HAP-1 (cell line): ENCODE measurements around the gene GALNT12.

ENCODE experiments used
- DNase-seq, 2 experiments: peaks; one replicate each; pipeline ENCODE4 v3.0.0-alpha.2; 2016 to 2020; ENCODE audit warnings: low spot score in 2 of 2
- H3K27me3 ChIP-seq: fragments of 250-450 bp; sonication (Bioruptor Pico); 2 replicates; pipeline ENCODE4 v1.5.1; 2020; ENCODE audit warnings: low read depth, mild to moderate bottlenecking, moderate library complexity
- H3K36me3 ChIP-seq: fragments of 250-450 bp; sonication (Bioruptor Pico); replicated peaks from 2 replicates; pipeline ENCODE4 v1.5.1; 2020; ENCODE audit warnings: mild to moderate bottlenecking
- H3K4me1 ChIP-seq: fragments of 250-450 bp; sonication (Bioruptor Pico); 2 replicates; pipeline ENCODE4 v1.5.1; 2020; ENCODE audit warnings: mild to moderate bottlenecking
- H3K4me3 ChIP-seq: fragments of 250-450 bp; sonication (Bioruptor Pico); 2 replicates; pipeline ENCODE4 v1.5.1; 2020; ENCODE audit warnings: mild to moderate bottlenecking, moderate library complexity
- H3K9me3 ChIP-seq: fragments of 250-450 bp; sonication (Bioruptor Pico); 2 replicates; pipeline ENCODE4 v1.5.1; 2020; ENCODE audit warnings: mild to moderate bottlenecking, moderate library complexity
- in situ Hi-C: fragments of 300-500 bp; cut with MboI; formaldehyde crosslinking; loops from 3 replicates; pipeline ENCODE4 v1.14.3; 2020; ENCODE audit warnings: low sequenced_read_pairs, inconsistent platforms, mixed read lengths

GALNT12 gene

DNA sequence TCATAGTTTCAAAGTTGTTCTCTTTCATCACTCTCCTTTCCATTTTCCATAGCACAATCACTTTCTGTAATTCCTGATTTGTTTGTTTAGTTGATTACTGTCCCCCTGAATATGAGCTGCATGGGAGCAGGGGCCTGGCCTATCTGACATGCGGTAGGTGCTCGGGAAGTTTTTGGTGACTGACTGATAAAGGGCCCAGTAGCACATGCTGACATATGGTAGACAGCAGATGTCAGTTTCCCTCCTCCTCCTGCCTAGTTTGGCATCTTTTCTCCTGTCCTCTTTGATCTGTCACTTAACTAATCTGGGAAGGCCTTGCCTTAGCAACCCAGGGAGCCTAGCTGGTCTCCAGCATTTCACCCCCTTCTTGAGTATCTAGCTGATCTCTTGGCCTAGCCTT lies 14.4 kb downstream of the GALNT12 start:
- Histone ChIP-seq H3K36me3 (no peaks in the 10 kb centered on the region), H3K4me1 (no peaks in the 10 kb centered on the region), H3K4me3 (no peak overlapping the region), H3K27me3 (no peaks in the 10 kb centered on the region), H3K9me3 (no peaks in the 10 kb centered on the region)
- in situ Hi-C loops: no loop called here
- DNase-seq: no peak

DNA sequence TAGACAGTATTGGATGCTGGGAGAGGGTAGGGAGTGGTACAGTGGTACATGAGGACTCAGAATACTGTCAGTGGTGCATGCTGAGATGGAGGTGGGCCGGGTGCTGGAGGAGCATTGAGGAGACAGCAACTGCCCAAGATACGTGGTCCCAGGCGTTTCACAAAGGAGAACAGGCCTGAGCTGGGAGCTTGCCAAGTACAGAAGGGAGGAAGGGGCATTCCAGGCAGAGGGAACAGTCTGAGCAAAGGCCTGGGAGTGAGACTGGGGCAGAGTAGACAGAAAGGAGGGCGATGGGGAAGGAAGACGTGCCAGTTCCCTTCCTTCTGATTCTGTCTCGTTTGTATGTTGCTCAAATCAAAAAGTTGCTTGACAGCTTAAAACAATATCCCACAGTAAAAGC lies 15.2 kb downstream of the GALNT12 start:
- no peaks in the 10 kb centered on the region for H3K9me3 ChIP-seq
- H3K36me3 ChIP-seq: no peaks in the 10 kb centered on the region
- H3K4me1 ChIP-seq: no peaks in the 10 kb centered on the region

DNA sequence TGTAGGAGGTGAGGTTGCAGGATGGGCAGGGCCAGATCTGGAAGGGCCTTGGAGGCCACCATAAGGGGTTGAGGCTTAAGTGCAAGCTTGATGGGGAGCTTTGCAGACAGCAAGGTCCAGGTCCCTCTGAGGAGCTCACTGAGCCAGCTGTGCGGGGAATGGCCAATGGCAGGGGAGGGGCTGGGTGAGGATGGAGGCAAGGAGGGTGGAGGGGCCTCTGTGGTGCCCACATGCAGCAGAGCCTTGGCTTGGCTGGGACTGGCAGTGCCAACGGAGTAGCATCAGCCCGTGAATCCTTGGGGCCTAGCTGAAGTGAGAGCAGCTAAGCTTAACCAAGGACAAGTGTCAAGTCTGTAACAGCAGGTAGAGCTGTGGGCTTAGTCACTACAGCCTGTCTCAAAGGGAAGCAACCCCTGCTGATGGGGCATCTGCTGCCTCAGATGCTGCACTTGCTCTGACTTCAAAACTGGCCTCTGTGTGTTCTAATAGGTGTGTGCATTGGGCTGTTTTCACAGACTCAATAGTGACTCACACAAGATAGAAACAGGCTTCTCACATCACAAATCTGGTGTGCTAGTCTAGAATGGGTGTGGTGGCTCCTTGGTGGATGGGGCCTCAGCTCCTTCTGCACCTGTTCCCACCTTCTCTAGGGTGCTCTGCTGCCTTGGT lies 16.3 kb downstream of the GALNT12 start:
- Histone ChIP-seq H3K27me3 (no peaks in the 10 kb centered on the region), H3K4me3 (no peak overlapping the region), H3K36me3 (no peaks in the 10 kb centered on the region), H3K4me1 (no peaks in the 10 kb centered on the region), H3K9me3 (no peaks in the 10 kb centered on the region)
- no peak for DNase-seq
- in situ Hi-C loops: no loop called here

More for the DNA sequence above, 15.2 kb downstream of the GALNT12 start:
- H3K4me3 ChIP-seq: no peak overlapping the region
- no peak for DNase-seq
- in situ Hi-C loops: no loop called here
- no peaks in the 10 kb centered on the region for H3K27me3 ChIP-seq

DNA sequence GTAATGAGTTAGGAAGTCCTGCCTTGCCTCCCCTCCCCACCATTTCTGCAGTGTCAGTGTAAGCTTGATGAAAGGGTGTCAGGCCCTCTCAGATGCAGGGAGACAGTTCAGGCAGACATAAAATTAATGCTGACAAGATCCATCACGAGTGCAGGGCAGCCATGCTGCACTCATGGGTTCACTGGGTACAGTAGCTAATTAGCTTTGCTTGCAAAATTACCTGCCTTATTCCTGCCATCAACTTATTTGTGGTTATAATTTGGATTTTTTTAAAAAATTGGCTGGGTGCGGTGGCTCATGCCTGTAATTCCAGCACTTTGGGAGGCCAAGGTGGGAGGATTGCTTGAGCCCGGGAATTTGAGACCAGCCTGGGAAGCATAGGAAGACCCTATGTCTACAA lies 17.9 kb downstream of the GALNT12 start:
- H3K27me3 ChIP-seq: no peaks in the 10 kb centered on the region
- no peaks in the 10 kb centered on the region for H3K4me1 ChIP-seq
- in situ Hi-C loops: no loop called here
- no peak for DNase-seq
- H3K4me3 ChIP-seq: no peak overlapping the region
- no peaks in the 10 kb centered on the region for H3K36me3 ChIP-seq
- no peaks in the 10 kb centered on the region for H3K9me3 ChIP-seq

DNA sequence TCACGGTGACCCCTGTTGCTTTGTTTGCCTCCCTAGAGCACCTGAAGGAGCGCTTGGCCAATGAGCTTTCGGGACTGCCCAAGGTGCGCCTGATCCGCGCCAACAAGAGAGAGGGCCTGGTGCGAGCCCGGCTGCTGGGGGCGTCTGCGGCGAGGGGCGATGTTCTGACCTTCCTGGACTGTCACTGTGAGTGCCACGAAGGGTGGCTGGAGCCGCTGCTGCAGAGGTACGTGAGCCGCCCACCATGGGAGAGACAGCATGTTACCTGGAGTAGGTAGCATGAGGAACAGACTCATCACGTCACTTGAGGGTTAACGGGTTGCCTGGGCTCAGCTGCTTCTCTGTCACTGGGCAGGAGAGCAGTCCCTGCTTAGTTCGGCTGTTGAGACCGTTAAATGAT lies 19.2 kb downstream of the GALNT12 start:
- H3K4me1 ChIP-seq: no peaks in the 10 kb centered on the region
- H3K4me3 ChIP-seq: no peak overlapping the region
- DNase-seq: no peak
- H3K27me3 ChIP-seq: no peaks in the 10 kb centered on the region
- no peaks in the 10 kb centered on the region for H3K36me3 ChIP-seq
- in situ Hi-C loops: no loop called here
- no peaks in the 10 kb centered on the region for H3K9me3 ChIP-seq

DNA sequence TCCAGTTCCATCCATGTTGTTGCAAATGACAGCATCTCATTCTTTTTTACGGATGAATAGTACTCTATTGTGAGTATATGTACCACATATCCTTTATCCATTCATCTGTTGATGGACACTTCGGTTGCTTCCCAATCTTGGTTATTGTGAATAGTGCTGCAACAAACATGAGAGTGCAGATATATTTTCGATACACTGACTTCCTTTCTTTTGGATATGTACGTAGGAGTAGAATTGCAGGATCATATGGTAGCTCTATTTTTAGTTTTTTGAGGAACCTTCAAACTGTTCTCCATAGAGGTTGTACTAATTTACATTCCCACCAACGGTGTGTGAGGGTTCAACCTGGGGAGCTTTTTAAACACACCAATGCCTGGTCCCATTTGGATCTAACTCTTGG lies 22.3 kb downstream of the GALNT12 start:
- Histone ChIP-seq H3K4me1 (no peaks in the 10 kb centered on the region), H3K36me3 (no peaks in the 10 kb centered on the region), H3K27me3 (no peaks in the 10 kb centered on the region), H3K4me3 (no peak overlapping the region), H3K9me3 (no peaks in the 10 kb centered on the region)
- DNase-seq: no peak
- in situ Hi-C loops: no loop called here

DNA sequence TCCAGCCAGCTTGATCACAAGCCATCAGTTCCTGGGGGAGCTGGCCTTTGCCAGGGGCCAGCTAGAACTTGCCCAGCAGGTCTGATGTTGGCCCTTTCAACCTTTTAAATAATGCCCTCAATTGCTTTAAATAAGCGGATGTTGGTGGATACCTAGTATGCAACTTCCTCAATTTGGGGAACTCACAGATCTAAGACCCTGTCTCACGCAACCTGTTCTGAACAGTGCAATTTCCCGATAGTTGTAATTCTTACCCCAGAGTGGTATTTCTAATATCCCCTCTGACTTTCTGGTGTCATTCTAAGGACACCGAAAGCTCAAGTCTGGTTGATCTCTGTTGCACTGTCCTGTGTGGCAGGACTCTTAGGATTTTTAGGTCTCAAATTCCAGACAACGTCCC lies 23.1 kb downstream of the GALNT12 start:
- Histone ChIP-seq H3K4me1 (no peaks in the 10 kb centered on the region), H3K36me3 (no peaks in the 10 kb centered on the region)
- in situ Hi-C loops: no loop called here

DNA sequence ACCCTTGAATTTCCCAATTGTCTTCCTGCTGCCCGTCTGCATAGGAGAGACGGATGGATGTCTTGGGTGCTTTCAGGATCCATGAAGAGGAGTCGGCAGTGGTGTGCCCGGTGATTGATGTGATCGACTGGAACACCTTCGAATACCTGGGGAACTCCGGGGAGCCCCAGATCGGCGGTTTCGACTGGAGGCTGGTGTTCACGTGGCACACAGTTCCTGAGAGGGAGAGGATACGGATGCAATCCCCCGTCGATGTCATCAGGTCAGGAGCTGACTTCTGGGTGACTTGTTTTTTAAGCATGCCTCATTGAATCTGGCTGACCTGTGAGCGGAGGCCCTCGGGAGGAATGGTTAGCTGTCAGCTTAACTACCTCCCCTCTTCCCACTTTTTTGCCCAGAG lies 24.2 kb downstream of the GALNT12 start:
- in situ Hi-C loops: no loop called here
- Histone ChIP-seq H3K9me3 (no peaks in the 10 kb centered on the region), H3K4me3 (no peak overlapping the region), H3K36me3 (no peaks in the 10 kb centered on the region), H3K4me1 (no peaks in the 10 kb centered on the region), H3K27me3 (no peaks in the 10 kb centered on the region)
- no peak for DNase-seq

More for the DNA sequence above, 23.1 kb downstream of the GALNT12 start:
- no peak for DNase-seq
- Histone ChIP-seq H3K27me3 (no peaks in the 10 kb centered on the region), H3K9me3 (no peaks in the 10 kb centered on the region), H3K4me3 (no peak overlapping the region)

DNA sequence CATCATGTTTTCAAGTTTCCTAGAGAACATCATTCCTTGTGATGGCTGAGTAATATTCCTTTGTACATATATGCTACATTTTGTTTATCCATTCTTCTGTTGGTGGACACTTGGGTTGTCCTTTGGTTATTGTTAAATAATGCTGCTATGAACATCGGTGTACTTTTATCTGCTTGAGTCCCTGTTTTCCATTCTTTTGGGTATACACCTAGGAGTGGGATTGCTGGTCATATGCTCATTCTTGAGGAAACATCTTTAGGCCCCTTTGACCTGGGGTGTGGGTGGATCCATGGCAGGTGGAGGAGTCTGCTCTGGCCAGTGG lies 25.3 kb downstream of the GALNT12 start:
- no peaks in the 10 kb centered on the region for H3K36me3 ChIP-seq
- H3K4me1 ChIP-seq: no peaks in the 10 kb centered on the region
- H3K4me3 ChIP-seq: no peak overlapping the region
- no peak for DNase-seq
- no peaks in the 10 kb centered on the region for H3K9me3 ChIP-seq
- no peaks in the 10 kb centered on the region for H3K27me3 ChIP-seq
- in situ Hi-C loops: no loop called here

DNA sequence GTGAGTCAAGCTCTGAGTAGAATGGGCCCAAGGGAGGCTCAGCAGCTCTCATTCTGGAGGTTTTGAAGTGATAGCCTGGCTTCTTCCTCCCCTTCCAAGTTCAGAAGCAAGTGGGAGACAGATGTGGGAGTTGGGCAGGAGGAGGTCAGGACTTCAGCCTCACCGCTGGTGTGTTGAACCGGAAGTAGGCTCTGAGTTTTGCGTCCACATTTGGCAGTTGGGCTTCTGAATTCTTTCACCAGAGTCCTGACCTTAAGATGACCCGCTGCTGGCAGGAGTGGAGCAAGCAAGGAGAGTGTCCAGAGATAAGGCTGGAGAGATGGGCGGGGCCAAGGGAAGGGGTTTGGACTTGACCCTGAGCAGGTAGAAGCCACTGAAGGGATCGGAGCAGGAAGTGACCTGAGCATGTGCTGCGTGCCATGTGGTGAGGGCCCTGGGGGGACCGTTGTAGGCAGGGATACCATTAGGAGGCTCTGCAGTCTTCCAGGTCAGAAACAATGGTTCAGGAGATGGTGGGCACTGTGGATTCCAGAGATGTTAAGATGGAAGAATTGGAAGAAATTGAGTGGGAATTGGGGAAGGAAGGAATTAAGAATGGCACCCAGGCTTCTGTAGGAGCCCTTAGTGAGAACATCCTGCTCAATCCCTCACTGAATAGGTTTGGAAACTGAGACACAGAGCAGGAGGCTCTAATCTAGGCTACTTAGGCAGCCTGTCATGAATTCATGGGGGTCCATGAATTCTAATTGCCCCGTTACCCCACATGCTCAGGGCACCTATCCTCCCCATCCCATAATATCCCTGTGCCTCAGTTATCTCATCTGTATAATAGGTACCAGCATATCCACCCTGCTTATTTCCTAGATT lies 25.9 kb downstream of the GALNT12 start:
- no peaks in the 10 kb centered on the region for H3K36me3 ChIP-seq
- in situ Hi-C loops: no loop called here
- DNase-seq: no peak
- no peaks in the 10 kb centered on the region for H3K4me1 ChIP-seq
- no peaks in the 10 kb centered on the region for H3K9me3 ChIP-seq
- no peaks in the 10 kb centered on the region for H3K27me3 ChIP-seq
- no peak overlapping the region for H3K4me3 ChIP-seq

DNA sequence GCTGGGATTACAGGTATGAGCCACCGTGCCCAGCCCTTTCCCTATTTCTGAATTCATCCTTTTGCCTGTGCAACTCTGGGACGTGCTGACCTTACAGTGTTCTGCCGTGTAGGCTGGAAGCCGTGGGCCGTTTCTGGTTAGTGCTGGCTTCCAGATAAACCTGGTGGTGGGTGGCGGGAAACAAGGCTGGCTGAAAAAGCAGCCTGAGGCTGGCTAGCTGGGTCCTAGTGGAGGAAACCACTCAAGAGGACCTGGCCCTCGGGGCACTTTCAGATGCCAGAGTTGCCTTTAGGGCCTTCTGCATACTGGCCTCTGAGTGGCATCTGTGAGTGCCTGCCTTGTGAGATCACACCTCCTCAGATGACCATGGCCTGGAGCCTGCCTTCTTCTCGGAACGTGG lies 26.9 kb downstream of the GALNT12 start:
- Histone ChIP-seq H3K9me3 (no peaks in the 10 kb centered on the region), H3K4me3 (no peak overlapping the region), H3K4me1 (no peaks in the 10 kb centered on the region), H3K27me3 (no peaks in the 10 kb centered on the region), H3K36me3 (no peaks in the 10 kb centered on the region)
- in situ Hi-C loops: no loop called here
- no peak for DNase-seq

DNA sequence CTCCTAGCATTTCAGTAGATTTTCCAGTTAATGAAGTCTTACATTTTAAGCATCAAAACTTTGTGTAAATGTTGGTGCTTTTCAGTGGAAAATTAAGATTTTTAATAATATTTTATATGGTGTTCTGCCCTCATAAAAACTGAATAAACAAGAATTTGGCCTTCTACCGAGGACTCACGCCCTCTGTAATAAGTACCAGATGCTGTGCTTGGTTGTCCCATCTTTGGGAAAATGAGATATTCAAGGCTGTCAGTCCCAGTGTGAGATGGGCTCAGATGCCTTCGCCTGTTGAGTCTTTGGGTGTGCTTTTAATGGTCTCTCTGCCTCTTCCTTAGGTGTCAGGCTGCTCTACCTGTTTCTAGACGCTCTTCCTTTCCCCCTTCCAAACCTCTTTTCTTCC lies 28.7 kb downstream of the GALNT12 start:
- Histone ChIP-seq H3K9me3 (no peaks in the 10 kb centered on the region), H3K27me3 (no peaks in the 10 kb centered on the region), H3K4me3 (no peak overlapping the region), H3K36me3 (no peaks in the 10 kb centered on the region), H3K4me1 (no peaks in the 10 kb centered on the region)
- no peak for DNase-seq
- in situ Hi-C loops: no loop called here

DNA sequence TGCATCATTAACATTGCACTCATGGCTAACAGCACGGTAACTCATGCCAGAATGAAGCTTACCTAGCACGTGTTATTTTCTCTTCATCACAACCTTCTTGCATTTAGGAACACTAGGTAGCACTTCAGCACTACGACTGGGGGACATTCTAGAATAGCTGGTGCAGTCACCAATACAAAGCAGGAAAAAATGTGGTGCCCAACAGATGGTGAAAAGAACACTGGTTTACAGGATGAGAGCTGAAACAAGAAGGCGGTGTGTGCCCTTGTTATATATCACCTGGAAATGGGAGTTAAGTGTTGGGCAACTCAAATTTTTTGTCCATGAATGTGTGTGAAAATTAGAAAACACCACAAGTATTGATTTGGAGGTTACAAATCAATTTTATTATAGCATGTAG lies 30.0 kb downstream of the GALNT12 start:
- in situ Hi-C loops: no loop called here
- Histone ChIP-seq H3K4me1 (no peaks in the 10 kb centered on the region), H3K9me3 (no peaks in the 10 kb centered on the region), H3K4me3 (no peak overlapping the region), H3K27me3 (no peaks in the 10 kb centered on the region), H3K36me3 (no peaks in the 10 kb centered on the region)
- no peak for DNase-seq

DNA sequence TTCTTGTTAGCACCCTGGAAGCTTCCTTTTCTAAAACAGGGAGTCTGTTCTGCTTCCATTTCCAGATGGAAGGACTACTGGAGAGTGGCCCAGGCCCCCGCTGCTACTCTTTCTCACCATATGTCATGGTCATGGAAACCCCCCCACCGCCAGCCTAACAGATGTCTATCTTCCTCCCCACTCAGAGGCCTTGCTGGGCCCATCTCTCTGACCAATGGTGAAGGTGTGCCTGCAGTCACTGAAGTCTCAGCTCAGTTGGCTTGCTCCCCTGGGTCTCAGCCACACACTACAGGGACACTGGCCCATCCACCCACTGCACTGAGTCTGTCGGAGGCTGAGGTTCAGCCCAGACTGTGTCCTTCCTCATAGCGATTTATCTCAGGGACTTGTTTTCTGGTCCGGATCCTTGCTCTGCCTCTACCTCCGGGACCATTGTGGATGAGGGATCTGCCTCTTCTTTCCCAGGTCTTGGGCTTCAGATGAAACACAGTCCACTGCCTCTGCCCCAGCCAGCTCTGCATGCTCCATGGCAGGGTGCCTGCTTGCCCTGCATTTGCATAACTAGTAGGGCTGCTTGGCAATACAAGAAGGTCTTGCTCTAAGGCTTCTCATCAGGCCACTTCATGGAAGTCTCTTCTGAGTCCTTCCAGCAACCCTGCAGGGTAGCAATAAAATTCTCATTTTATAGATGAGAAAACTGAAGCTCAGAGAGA lies 30.8 kb downstream of the GALNT12 start:
- in situ Hi-C loops: no loop called here
- no peak overlapping the region for H3K4me3 ChIP-seq
- DNase-seq: no peak

More for the DNA sequence above, 30.8 kb downstream of the GALNT12 start:
- no peaks in the 10 kb centered on the region for H3K27me3 ChIP-seq
- H3K4me1 ChIP-seq: no peaks in the 10 kb centered on the region
- H3K36me3 ChIP-seq: no peaks in the 10 kb centered on the region
- no peaks in the 10 kb centered on the region for H3K9me3 ChIP-seq
